Peyer's patch (tissue), 4 donors: Measurements from ENCODE around the gene RAB31. TPM values are rescaled to one million over a fixed set of nuclear protein-coding genes. Genes with fewer than 3 reads are reported as not detected.
"Not testable (repeated sequence)": the region's sequence is repeated elsewhere in the genome, so short reads cannot be mapped to it uniquely, and the experiment has no call there.

ENCODE experiments used
- DNase-seq, 3 donors: peaks; one replicate each; pipeline ENCODE4 v3.0.0-alpha.2; 2017 to 2019
- H3K27ac ChIP-seq, 4 donors: fragments of 200-600 bp; sonication (generic); one replicate each; pipeline ENCODE4 v1.5.1; 2016 to 2019
- H3K27me3 ChIP-seq, 2 donors: fragments of 200-600 bp; sonication (generic); one replicate each; pipeline ENCODE4 v1.5.1; 2019
- H3K36me3 ChIP-seq, 3 donors: fragments of 200-600 bp; sonication (generic); one replicate each; pipeline ENCODE4 v1.5.1; 2016 to 2019
- H3K4me1 ChIP-seq, 4 donors: fragments of 200-600 bp; sonication (generic); one replicate each; pipeline ENCODE4 v1.5.1; 2016 to 2019
- H3K4me3 ChIP-seq, 4 donors: fragments of 200-600 bp; sonication (generic); 1 replicate in 3 of 4; 2 replicates in 1 of 4; pipeline ENCODE4 v1.5.1; 2016 to 2019; ENCODE audit warnings: mild to moderate bottlenecking in 1 of 4
- H3K9me3 ChIP-seq, 4 donors: fragments of 200-600 bp; sonication (generic); one replicate each; pipeline ENCODE4 v1.5.1; 2016 to 2019; ENCODE audit warnings: mild to moderate bottlenecking in 1 of 4
- POLR2A ChIP-seq, 2 donors: fragments of 450-650 bp; IDR thresholded peaks; one replicate each; pipeline ENCODE4 v1.5.1; 2017; ENCODE audit warnings: antibody characterized with exemption in 2 of 2, mild to moderate bottlenecking in 2 of 2, moderate library complexity in 2 of 2
- total RNA-seq, 4 donors: library from RNA; depleted of rRNA; stranded (reverse); fragments of >200 nt; gene quantifications; one replicate each; pipeline ENCODE4 v1.1.0, GENCODE V29; 2016
- TF ChIP-seq, protein P1 (sequence below), 6 experiments: fragments of 450-650 bp in 4 of 6; fragments of 200-600 bp in 2 of 6; sonication (generic) in 1 of 6; IDR thresholded peaks; one replicate each; pipeline ENCODE4 v1.5.1; 2017 to 2019; ENCODE audit warnings: antibody characterized with exemption in 6 of 6, mild to moderate bottlenecking in 3 of 6, moderate library complexity in 1 of 6

Gene RAB31
- total RNA-seq, 4 donors from 2014 or later = 6.2 to 66.8 (median 17.7) TPM

DNA sequence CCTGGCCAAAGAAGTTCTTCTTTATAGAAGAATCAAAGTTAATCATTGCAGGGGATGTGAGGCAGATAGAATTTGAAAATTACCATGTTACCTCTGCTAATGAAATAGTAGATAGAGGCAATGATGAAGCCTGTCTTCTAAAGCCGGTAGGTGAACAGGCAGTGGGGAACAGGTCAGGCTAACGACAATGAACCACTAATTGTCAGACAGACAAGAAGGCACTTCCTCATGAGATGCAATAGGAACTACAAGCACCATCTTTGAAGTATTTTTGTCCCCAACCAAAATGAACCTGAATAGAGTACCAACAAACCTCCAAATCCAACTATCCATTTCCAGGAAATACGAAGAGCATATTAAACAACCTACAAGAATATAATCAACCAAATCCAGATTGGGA lies 41.6 kb upstream of the RAB31 start:
- TF ChIP-seq, protein P1, sequence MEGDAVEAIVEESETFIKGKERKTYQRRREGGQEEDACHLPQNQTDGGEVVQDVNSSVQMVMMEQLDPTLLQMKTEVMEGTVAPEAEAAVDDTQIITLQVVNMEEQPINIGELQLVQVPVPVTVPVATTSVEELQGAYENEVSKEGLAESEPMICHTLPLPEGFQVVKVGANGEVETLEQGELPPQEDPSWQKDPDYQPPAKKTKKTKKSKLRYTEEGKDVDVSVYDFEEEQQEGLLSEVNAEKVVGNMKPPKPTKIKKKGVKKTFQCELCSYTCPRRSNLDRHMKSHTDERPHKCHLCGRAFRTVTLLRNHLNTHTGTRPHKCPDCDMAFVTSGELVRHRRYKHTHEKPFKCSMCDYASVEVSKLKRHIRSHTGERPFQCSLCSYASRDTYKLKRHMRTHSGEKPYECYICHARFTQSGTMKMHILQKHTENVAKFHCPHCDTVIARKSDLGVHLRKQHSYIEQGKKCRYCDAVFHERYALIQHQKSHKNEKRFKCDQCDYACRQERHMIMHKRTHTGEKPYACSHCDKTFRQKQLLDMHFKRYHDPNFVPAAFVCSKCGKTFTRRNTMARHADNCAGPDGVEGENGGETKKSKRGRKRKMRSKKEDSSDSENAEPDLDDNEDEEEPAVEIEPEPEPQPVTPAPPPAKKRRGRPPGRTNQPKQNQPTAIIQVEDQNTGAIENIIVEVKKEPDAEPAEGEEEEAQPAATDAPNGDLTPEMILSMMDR (IDR thresholded peaks at IDR 0.05) = no peak
- TF ChIP-seq POLR2A (IDR thresholded peaks at IDR 0.05) = no peak
- Histone ChIP-seq H3K4me3 (no peak overlapping the region), H3K4me1 (no peaks in the 10 kb centered on the region), H3K27ac (no peak overlapping the region), H3K27me3 (no peaks in the 10 kb centered on the region), H3K9me3 (no peaks in the 10 kb centered on the region), H3K36me3 (no peaks in the 10 kb centered on the region)
- no peak for DNase-seq

DNA sequence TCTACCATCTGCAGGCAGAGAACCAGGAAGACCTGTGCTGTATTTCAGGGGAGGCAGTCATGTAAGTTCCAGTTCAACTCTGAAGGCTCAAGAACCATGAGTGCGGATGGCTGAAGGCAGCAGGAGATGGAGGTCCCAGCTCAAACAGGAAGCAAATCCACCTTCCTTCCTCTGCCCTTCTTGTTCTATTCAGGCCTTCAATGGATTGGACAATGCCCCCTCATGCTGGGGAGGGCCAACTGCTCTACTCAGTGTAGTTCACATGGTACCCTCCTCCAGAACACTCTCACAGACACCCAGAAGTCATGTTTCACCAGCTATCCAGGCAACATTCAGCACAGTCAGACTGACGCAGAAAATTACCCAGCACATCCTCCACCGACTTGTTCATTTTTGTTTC lies 39.1 kb upstream of the RAB31 start:
- H3K36me3 ChIP-seq = no peaks in the 10 kb centered on the region
- TF ChIP-seq, protein P1 (IDR thresholded peaks at IDR 0.05) = no peak
- no peak for TF ChIP-seq POLR2A (IDR thresholded peaks at IDR 0.05)
- DNase-seq = no peak
- H3K27me3 ChIP-seq = no peaks in the 10 kb centered on the region
- H3K4me1 ChIP-seq = peaks cover 0 to 6% (median 3%) of the 10 kb centered on the region in 4 donors
- H3K4me3 ChIP-seq = no peak overlapping the region
- no peak overlapping the region for H3K27ac ChIP-seq
- no peaks in the 10 kb centered on the region for H3K9me3 ChIP-seq

DNA sequence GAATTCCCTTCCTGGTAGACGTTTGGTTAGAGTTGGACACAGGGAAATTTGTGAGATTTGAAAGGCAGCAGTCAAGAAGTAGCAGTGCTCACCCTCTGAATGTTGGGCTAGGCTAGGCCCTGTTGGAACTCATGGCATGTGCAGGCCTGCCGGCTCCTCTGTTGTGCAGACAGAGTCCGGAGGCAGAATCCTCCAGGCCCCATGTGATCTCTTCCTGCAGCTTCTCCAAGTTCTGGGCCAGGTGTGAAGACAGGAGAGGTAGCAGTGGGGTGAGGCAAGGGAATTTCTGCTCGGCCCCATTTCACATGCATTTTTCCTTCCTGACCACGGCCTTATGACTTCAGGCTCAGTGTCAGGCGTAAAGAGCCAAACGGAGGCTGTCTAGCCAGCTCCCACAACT lies 36.9 kb upstream of the RAB31 start:
- Histone ChIP-seq H3K9me3 (no peaks in the 10 kb centered on the region), H3K27me3 (no peaks in the 10 kb centered on the region), H3K27ac (no peak overlapping the region), H3K4me3 (no peak overlapping the region), H3K4me1 (peaks cover 0 to 7% (median 3%) of the 10 kb centered on the region in 4 donors), H3K36me3 (no peaks in the 10 kb centered on the region)
- TF ChIP-seq, protein P1 (IDR thresholded peaks at IDR 0.05) = no peak
- TF ChIP-seq POLR2A (IDR thresholded peaks at IDR 0.05) = no peak
- DNase-seq = no peak

DNA sequence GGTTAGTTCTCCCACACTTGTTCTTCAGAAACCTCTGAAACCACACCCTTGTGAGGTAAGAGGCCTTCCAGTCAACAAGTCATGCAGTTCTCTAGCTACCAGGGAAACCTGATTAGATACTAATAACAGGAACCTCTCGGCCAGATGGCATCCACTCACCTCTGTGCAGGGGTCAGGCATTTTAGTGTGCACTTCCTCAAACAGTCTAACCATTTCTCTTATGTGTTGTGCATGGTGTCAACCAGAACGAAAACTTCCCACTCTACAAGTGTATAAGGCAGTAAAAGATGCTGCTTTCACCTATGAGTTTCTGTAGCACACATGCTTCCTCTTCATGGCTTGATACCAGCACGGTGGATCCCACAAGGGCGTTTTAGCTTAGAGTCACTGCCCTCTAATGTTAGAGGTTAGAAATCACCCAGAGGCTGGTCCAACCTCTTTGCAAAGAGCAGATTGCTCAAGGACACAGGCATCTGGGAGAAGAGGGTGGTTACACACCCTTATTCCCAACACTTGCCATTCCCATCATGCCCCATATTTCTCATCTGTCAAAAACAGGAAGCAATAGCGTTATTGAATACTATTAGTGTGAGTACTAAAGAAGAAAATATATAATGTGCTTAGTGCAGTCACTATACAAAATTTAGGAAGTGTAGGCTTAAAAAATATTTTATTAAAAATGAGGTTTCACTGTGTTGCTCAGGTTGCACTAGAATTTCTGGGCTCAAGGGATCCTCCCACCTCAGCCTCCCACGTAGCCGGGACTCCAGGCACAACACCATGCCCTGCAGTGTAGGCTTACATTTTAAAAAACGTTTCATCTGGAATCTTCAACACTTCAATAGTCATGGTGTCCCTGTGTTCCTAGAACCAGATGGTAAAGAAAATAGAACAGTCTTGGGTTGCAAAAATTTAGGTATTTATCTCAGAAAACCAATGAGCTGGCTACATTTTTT lies 34.5 kb upstream of the RAB31 start:
- peak overlapping the region; percentile 54 to 87 (median 80) for H3K27ac ChIP-seq
- H3K27me3 ChIP-seq = no peaks in the 10 kb centered on the region
- TF ChIP-seq POLR2A (IDR thresholded peaks at IDR 0.05) = no peak
- TF ChIP-seq, protein P1 (IDR thresholded peaks at IDR 0.05) = peak in 4 of 6 experiments; percentile 12 to 36 (median 26)
- DNase-seq = peak; percentile 63 to 86 (median 66)
- no peaks in the 10 kb centered on the region for H3K9me3 ChIP-seq
- no peak overlapping the region for H3K4me3 ChIP-seq
- no peaks in the 10 kb centered on the region for H3K36me3 ChIP-seq
- H3K4me1 ChIP-seq = peaks cover 0 to 7% (median 3%) of the 10 kb centered on the region in 4 donors

DNA sequence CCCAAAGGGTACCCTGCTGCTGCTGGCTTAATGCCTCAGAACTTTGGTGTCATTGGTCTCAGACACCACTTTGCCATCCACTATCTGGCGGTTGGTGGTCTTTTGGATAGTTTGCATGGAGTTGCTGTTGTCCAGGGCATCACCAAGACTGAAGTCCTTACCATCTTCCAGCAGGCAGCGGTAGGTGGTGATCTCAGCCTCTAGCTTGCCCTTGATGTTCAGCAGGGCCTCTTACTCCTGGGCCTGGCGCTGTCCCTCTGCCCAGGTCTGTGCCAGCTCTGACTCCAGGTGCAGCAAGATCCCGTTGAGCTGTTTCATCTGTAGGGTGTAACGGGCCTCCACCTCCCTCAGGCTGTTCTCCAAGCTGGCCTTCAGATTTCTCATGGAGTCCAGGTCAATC lies 29.9 kb upstream of the RAB31 start:
- not testable (repeated sequence) for H3K27me3 ChIP-seq, H3K36me3 ChIP-seq, H3K9me3 ChIP-seq, DNase-seq, H3K4me3 ChIP-seq, H3K4me1 ChIP-seq, H3K27ac ChIP-seq

DNA sequence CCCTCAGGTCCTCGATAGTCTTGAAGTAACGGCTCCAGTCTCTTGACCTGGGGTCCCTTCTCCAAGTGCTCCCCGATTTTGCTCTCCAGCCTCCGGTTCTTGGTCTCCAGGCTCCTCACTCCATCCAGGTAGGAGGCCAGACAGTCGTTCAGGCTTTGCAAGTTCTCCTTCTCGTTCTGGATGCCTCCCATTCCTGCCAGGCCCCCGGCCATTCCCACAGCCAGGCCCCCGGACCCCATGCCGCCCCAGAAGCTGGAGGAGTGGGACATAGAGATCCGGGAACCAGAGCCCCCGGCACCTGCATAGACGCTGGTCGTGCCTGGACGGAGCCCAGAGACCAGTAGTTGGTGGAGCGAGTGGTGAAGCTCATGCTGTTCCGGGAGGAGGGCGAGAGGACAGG lies 29.0 kb upstream of the RAB31 start:
- no peaks in the 10 kb centered on the region for H3K4me1 ChIP-seq
- no peak overlapping the region for H3K27ac ChIP-seq
- TF ChIP-seq POLR2A (IDR thresholded peaks at IDR 0.05) = no peak
- TF ChIP-seq, protein P1 (IDR thresholded peaks at IDR 0.05) = no peak
- no peak overlapping the region for H3K4me3 ChIP-seq
- no peaks in the 10 kb centered on the region for H3K36me3 ChIP-seq
- H3K27me3 ChIP-seq = no peaks in the 10 kb centered on the region
- H3K9me3 ChIP-seq = no peaks in the 10 kb centered on the region
- DNase-seq = no peak
